HUES48 (cell line): ENCODE measurements around the gene ALOX5.

Experiments
- H3K27ac ChIP-seq: one replicate; pipeline ENCODE4 v1.7.0; 2013; ENCODE audit warnings: low read depth, low read length, inconsistent platforms
- H3K27me3 ChIP-seq: 2 replicates; pipeline ENCODE4 v1.6.1; 2013; ENCODE audit warnings: mild to moderate bottlenecking, low read length; ENCODE audit not compliant: control insufficient read depth, insufficient read depth
- H3K36me3 ChIP-seq: 2 replicates; pipeline ENCODE4 v1.6.1; 2013; ENCODE audit warnings: low read length; ENCODE audit not compliant: control insufficient read depth, insufficient read depth
- H3K4me1 ChIP-seq: 2 replicates; pipeline ENCODE4 v1.6.1; 2013; ENCODE audit warnings: mild to moderate bottlenecking, low read length; ENCODE audit not compliant: control insufficient read depth, insufficient read depth
- H3K4me3 ChIP-seq: 2 replicates; pipeline ENCODE4 v1.5.1; 2013; ENCODE audit warnings: mild to moderate bottlenecking, low read depth, low read length
- H3K9ac ChIP-seq: 2 replicates; pipeline ENCODE4 v1.6.1; 2013; ENCODE audit warnings: mild to moderate bottlenecking, low read depth, low read length, moderate library complexity
- H3K9me3 ChIP-seq: 2 replicates; pipeline ENCODE4 v1.6.1; 2013; ENCODE audit warnings: low read length; ENCODE audit not compliant: control insufficient read depth, insufficient read depth

The ALOX5 gene

DNA sequence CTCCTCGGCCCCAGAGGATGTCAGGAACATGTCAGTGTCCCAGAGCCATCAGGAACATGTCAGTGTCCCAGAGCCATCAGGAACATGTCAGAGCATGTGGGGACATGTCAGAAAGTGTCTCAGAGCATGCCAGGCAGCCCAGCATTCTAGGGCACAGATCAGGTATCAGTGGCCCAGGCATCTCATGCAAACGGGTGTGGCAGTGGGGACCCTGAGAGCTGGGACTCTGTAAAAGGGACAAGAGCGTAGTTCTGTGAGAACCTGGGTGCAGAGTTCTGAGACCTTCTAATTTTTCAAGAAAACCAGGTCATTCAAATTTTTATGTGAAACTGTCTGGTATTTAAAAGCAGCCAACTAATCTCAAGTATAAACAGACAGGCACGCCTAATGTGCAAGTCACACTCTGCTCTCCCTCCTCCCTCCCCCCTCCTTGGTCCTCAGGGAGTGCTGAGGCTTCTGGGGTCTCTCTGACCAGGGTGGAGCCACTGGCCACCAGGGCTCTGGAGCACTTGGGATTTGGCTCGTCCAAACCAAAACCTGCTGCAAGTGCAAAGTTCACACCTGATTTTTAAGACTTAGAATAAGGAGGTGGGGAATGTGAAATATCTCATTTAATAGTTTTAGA, 64.6 kb downstream of the ALOX5 start:
- Histone ChIP-seq H3K27ac (no peak overlapping the region), H3K36me3 (no peaks in the 10 kb centered on the region), H3K4me1 (0 out of 2 replicates have a peak, but pooled peaks cover 6% of the 10 kb centered on the region), H3K4me3 (no peak overlapping the region), H3K9me3 (no peaks in the 10 kb centered on the region), H3K9ac (no peak overlapping the region), H3K27me3 (no peaks in the 10 kb centered on the region)

DNA sequence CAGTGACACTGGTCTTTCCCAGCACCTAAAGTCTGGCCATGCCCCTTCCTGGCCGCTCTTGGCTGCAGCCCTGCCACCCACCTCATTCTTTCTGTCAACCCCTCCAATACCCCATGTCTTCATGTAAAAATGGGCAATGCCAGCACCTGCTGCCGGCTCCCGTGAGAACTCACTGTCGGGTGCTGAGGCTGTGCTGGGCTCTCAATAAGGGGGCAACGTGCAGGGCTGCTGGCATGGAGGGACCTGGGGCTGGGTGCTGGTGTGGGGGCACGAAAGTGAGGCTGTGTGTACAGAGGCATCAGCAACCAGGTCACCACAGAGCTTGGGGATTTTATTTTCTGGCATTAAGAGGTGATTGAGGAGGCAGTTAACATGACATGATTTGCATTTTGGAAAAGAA, 65.3 kb downstream of the ALOX5 start:
- Histone ChIP-seq H3K9me3 (no peaks in the 10 kb centered on the region), H3K4me1 (no peaks in the 10 kb centered on the region), H3K4me3 (no peak overlapping the region), H3K27me3 (no peaks in the 10 kb centered on the region), H3K36me3 (no peaks in the 10 kb centered on the region), H3K27ac (no peak overlapping the region), H3K9ac (no peak overlapping the region)

DNA sequence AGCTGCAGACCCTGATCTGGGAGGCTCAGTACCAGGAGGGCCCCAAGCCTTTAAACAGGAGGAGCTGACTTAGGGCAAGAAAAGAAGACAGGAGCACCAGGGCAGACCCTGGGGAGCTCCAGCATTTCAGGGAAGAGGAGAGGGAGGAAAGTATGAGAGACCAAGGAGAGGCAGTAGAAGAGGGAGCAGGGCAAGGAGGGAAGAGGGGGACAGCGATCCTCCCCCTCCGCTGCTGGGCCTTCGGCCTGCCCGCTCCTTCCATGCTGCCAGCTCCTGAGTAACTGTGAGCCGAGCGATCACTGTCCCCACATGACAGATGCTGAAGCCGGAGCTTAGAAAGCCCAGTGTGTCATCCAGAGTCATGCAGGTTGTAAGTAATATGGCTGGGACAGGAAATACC, 65.9 kb downstream of the ALOX5 start:
- H3K27ac ChIP-seq, result no peak overlapping the region
- no peaks in the 10 kb centered on the region for H3K9me3 ChIP-seq
- no peak overlapping the region for H3K9ac ChIP-seq
- H3K36me3 ChIP-seq, result no peaks in the 10 kb centered on the region
- no peaks in the 10 kb centered on the region for H3K27me3 ChIP-seq
- H3K4me1 ChIP-seq, result no peaks in the 10 kb centered on the region
- H3K4me3 ChIP-seq, result no peak overlapping the region

DNA sequence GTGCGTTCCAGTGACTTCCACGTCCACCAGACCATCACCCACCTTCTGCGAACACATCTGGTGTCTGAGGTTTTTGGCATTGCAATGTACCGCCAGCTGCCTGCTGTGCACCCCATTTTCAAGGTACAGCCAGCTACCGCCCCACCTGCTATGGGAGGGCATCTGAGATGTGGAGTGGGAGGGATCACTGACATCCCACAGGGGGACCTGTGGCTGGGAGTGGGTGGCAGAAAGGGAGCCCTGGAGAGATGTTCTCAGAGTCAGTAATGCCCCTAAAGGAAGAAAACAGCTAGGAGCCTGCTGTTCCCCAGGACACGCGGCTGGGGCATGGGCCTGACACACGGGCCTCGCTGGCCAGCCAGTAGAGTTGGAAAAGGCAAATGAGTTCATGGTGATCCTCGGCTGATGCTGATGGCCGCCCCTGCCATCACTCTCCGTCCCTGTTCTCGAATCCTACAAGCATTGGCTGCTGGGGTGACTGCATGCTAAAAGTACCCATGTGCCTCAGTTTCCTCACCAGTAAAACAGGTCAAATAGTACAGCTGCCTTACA, 66.6 kb downstream of the ALOX5 start:
- H3K36me3 ChIP-seq, result no peaks in the 10 kb centered on the region
- no peaks in the 10 kb centered on the region; the same call in 1 of the 2 replicates for H3K4me1 ChIP-seq
- no peaks in the 10 kb centered on the region for H3K9me3 ChIP-seq
- no peak overlapping the region for H3K4me3 ChIP-seq
- H3K27ac ChIP-seq, result no peak overlapping the region
- H3K9ac ChIP-seq, result no peak overlapping the region
- no peaks in the 10 kb centered on the region for H3K27me3 ChIP-seq

DNA sequence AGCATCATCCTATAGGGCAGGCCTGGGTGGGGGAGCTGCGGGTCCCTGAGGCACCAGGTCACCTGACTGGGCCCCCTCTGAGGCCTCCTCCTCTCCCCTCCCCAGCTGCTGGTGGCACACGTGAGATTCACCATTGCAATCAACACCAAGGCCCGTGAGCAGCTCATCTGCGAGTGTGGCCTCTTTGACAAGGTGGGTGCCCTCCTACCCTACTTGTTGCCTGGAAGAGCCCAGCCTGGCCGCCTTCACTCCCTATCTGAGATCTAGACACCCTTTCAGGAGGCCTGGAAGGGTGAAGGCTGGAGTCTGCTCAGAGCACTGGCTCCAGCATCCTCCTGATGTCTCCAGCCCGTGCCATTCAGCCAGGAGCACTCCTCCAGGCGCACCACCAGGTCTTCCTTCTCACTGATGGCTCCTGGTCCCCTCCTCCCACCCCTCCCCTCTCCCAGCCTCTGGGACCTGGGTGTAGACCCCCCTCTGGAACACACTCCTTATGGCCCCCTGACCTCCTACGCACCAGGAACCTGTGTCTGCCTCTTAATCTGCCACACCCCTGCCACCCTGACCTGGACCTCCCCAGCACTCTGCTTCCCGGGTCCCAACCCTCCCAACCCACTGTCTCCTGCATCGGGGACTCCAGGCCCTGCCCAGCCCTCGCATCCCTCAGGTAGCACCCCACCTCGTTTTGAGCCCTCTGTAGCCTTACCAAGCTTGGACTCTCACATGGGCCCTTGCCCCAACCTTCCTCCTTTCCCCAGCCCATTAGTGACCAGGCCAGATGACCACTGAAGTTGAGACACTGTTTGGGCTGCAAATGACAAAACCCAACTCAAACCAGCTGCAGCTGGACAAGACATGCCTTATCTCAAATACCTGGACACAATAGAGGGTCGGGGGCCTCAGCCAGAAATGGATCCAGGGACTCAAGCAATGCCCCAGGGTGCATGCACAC, 67.5 kb downstream of the ALOX5 start:
- Histone ChIP-seq H3K9ac (no peak overlapping the region), H3K27ac (no peak overlapping the region), H3K9me3 (no peaks in the 10 kb centered on the region), H3K4me3 (no peak overlapping the region), H3K4me1 (no peaks in the 10 kb centered on the region; the same call in 1 of the 2 replicates), H3K36me3 (no peaks in the 10 kb centered on the region), H3K27me3 (no peaks in the 10 kb centered on the region)

DNA sequence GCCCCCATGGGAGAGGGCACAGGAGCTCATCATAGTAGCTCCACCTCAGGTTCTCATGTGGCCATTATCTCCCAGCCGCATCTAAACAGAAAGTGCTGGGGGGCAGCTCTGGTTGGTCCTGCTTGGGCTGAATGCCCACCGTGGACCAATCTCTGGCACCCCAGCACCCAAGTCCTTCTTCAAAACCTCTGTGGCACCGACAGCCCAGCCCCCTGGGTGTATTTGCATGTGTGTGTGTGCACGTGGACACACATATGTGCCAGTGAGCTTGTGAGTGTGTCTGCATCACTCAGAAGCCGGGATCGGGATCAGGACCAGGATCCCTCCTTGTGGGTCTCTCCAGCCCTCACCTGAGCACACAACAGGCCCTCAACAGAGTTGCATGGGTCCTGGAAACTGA, 68.2 kb downstream of the ALOX5 start:
- Histone ChIP-seq H3K27me3 (no peaks in the 10 kb centered on the region), H3K36me3 (no peaks in the 10 kb centered on the region), H3K9ac (no peak overlapping the region), H3K4me3 (no peak overlapping the region), H3K4me1 (no peaks in the 10 kb centered on the region; the same call in 1 of the 2 replicates), H3K27ac (no peak overlapping the region), H3K9me3 (no peaks in the 10 kb centered on the region)

DNA sequence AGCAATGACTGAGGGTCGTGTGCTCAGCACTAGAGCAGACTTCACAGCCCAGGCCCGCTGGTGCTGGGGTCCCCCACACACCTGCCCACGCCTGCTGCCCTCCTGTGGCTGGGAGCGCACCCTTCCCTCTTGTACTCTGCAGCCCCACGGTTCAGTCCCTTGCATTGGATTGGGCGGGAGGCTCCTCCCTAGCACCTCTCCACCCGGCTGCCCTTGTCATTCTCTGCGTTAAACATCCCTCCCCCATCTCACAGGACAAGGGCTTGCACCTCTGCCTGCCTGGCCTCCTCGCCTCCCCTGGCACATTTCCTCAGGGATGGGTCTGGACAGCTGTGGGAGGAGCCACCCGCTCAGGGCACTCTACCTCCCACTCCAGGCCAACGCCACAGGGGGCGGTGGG, 68.6 kb downstream of the ALOX5 start:
- H3K27ac ChIP-seq, result no peak overlapping the region
- no peaks in the 10 kb centered on the region for H3K27me3 ChIP-seq
- no peaks in the 10 kb centered on the region for H3K9me3 ChIP-seq
- no peaks in the 10 kb centered on the region; the same call in 1 of the 2 replicates for H3K4me1 ChIP-seq
- H3K4me3 ChIP-seq, result no peak overlapping the region
- H3K9ac ChIP-seq, result no peak overlapping the region
- no peaks in the 10 kb centered on the region for H3K36me3 ChIP-seq

DNA sequence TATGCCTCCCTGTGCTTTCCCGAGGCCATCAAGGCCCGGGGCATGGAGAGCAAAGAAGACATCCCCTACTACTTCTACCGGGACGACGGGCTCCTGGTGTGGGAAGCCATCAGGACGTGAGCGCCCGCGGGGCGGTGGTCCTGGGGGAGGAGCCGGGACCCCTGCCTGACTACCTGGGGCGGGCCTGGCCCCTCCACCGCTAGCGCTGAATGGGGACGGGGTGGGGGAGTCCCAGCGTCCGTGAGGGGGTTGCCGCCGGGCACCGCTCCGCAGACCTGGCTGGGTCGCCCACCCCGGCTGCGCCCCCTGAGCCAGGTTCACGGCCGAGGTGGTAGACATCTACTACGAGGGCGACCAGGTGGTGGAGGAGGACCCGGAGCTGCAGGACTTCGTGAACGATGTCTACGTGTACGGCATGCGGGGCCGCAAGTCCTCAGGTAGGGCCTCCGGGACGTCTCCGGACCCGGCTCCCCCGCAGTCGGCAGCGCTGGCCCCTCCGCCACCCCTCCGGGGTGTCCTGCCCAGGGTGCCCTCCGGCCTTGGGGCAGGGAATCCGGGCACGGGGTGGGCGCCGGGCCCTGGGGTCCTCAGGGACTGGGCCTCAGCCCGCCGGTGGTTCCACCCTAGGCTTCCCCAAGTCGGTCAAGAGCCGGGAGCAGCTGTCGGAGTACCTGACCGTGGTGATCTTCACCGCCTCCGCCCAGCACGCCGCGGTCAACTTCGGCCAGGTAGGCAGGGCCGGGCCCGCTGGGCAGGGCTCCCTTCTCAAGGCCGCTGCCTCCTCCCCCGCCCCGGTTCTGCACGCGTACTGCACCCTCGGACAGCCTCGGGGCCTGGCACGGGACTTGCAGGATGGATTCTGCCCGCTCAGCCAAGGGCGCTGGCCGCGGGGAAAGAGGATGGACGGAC, 69.3 kb downstream of the ALOX5 start:
- Histone ChIP-seq H3K27ac (no peak overlapping the region), H3K27me3 (no peaks in the 10 kb centered on the region), H3K36me3 (no peaks in the 10 kb centered on the region), H3K9me3 (no peaks in the 10 kb centered on the region), H3K4me1 (no peaks in the 10 kb centered on the region; the same call in 1 of the 2 replicates), H3K4me3 (no peak overlapping the region), H3K9ac (no peak overlapping the region)

DNA sequence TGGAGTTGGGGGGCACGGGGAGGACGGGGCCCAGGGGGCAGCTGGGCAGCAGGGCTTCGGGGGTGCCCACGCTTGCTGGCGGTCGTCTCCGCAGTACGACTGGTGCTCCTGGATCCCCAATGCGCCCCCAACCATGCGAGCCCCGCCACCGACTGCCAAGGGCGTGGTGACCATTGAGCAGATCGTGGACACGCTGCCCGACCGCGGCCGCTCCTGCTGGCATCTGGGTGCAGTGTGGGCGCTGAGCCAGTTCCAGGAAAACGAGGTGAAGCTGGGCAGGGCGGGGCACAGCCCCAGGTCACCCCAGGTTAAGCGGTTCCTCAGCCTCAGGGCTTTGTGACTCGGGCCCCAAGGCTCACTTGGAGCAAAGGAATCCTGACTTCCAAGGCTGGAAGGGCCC, 70.0 kb downstream of the ALOX5 start:
- H3K27me3 ChIP-seq, result no peaks in the 10 kb centered on the region
- no peaks in the 10 kb centered on the region; the same call in 1 of the 2 replicates for H3K4me1 ChIP-seq
- H3K36me3 ChIP-seq, result no peaks in the 10 kb centered on the region
- no peak overlapping the region for H3K27ac ChIP-seq
- no peaks in the 10 kb centered on the region for H3K9me3 ChIP-seq
- no peak overlapping the region for H3K9ac ChIP-seq
- H3K4me3 ChIP-seq, result no peak overlapping the region

DNA sequence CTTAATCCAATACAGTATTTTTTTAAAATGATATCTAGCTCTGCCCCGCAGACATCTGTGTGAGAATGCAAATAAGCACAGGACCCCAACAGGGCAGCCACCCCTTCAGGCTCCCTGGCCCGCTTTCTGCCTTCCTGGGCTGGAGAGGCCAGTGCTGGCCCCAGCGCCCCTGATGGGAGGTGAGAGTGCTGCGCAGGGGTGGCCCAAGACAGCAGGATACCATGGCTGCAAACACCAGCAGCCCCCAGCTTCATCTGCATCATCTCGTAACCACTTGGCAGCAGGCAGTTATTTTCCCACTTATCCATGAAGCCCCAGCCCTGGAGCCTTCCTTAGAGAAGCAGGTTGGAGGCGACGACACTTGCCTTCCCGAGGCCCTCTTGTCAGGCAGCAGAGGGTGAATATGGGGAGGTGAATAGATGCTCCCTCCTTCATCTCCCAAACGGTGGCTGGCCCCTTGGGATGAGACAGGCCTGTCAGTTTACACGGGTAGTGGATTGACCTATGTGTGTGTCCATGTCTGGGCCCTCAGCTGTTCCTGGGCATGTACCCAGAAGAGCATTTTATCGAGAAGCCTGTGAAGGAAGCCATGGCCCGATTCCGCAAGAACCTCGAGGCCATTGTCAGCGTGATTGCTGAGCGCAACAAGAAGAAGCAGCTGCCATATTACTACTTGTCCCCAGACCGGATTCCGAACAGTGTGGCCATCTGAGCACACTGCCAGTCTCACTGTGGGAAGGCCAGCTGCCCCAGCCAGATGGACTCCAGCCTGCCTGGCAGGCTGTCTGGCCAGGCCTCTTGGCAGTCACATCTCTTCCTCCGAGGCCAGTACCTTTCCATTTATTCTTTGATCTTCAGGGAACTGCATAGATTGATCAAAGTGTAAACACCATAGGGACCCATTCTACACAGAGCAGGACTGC, 71.2 kb downstream of the ALOX5 start:
- Histone ChIP-seq H3K27ac (no peak overlapping the region), H3K9ac (no peak overlapping the region), H3K4me3 (no peak overlapping the region), H3K36me3 (no peaks in the 10 kb centered on the region), H3K27me3 (no peaks in the 10 kb centered on the region), H3K4me1 (no peaks in the 10 kb centered on the region; the same call in 1 of the 2 replicates), H3K9me3 (no peaks in the 10 kb centered on the region)
